Transverse colon (tissue), 3 donors: Measurements from ENCODE around the gene ZNF138.

ENCODE experiments used
- CTCF ChIP-seq, 5 experiments: fragments of 200-600 bp in 3 of 5; fragments of 450-650 bp in 2 of 5; sonication (generic) in 3 of 5; IDR thresholded peaks; 1 replicate in 2 of 5; 2 replicates in 3 of 5; pipeline ENCODE4 v1.5.1; 2016 to 2017; ENCODE audit warnings: antibody characterized with exemption in 5 of 5, inconsistent platforms in 3 of 5, mild to moderate bottlenecking in 2 of 5, moderate library complexity in 1 of 5
- EP300 ChIP-seq: sonication (generic); formaldehyde crosslinking; IDR thresholded peaks from one replicate; pipeline ENCODE4 v1.6.1; 2017; ENCODE audit warnings: antibody characterized with exemption, low read depth

DNA sequence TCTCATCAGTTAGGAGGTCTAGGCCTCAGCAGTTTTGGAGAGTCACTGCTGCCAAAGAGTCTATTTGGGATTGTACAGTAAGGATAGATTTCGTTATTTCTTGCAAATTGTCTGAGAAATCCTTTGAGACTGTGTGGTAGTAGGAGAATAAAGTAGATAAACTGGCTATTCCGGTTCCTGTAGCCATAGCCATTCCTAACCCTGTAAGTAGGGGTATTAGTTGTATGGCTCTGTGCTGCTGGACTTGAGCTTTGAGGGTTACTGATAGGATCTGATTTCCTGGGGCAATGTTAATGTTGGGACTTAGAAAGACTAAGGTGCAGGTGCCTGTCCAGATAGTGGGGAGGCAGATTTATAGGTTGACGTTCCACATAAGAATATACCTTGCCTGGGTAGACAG is 36.1 kb upstream of the ZNF138 start:
- no peak for TF ChIP-seq EP300
- no peak for TF ChIP-seq CTCF (IDR thresholded peaks at IDR 0.05)
